T-helper 17 cell (primary cell): ENCODE measurements around the gene SEC22C. TPM values are rescaled to one million over a fixed set of nuclear protein-coding genes. Genes with fewer than 3 reads are reported as not detected.
"Not testable (repeated sequence)": the region's sequence is repeated elsewhere in the genome, so short reads cannot be mapped to it uniquely, and the experiment has no call there.

Source experiments
- ATAC-seq: fragments of 150-1000 bp; cut with Tn5 transposase; 2 replicates; pipeline ENCODE4 v1.10.0; 2021; ENCODE audit warnings: mild to moderate bottlenecking, moderate library complexity
- DNase-seq, 3 donors: peaks; one replicate each; pipeline versions ENCODE4 v3.0.0 to v3.0.0-alpha.2; 2020 to 2021
- H3K9me3 ChIP-seq: one replicate; pipeline ENCODE4 v1.7.0; 2013; ENCODE audit warnings: low read length, mild to moderate bottlenecking; ENCODE audit not compliant: control insufficient read depth, poor library complexity, severe bottlenecking
- H3K27ac Mint-ChIP-seq: one replicate; pipeline ENCODE4 v1.8.0; 2022; ENCODE audit warnings: mild to moderate bottlenecking, moderate library complexity, mixed read lengths
- H3K27me3 Mint-ChIP-seq: one replicate; pipeline ENCODE4 v1.8.0; 2022; ENCODE audit warnings: mixed read lengths
- H3K36me3 Mint-ChIP-seq: one replicate; pipeline ENCODE4 v1.8.0; 2022; ENCODE audit warnings: low read depth, mixed read lengths
- H3K4me1 Mint-ChIP-seq: one replicate; pipeline ENCODE4 v1.8.0; 2022; ENCODE audit warnings: mild to moderate bottlenecking, mixed read lengths
- H3K4me3 Mint-ChIP-seq: one replicate; pipeline ENCODE4 v1.8.0; 2022; ENCODE audit warnings: mild to moderate bottlenecking, moderate library complexity, mixed read lengths
- total RNA-seq, 4 donors: library from RNA in 2 of 4; stranded (reverse) in 2 of 4; gene quantifications; one replicate each; pipeline ENCODE4 v1.2.3 and lab custom pipeline; 2022 to 2026

The SEC22C gene
- total RNA-seq (10 to 100 TPM; 83.2 to 84.5 TPM), total RNA-seq (lab: John Stamatoyannopoulos, UW) (123 to 151 reads per million in 2 donors)

- H3K4me1 Mint-ChIP-seq = peaks cover 52% of the 10 kb centered on the region
These were observed at the start of gene SEC22C for GRCh38 chr3:42581709-42582473. TSS of gene SEC22C (minus strand) at chr3:42581967. CDS start at chr3:42569046, 12,921 bp downstream.

GRCh38 chr3:42613462-42613861, 31.7 kb upstream of the SEC22C start:
- no peaks in the 10 kb centered on the region for H3K9me3 ChIP-seq
- H3K4me3 Mint-ChIP-seq = peak overlapping the region; percentile 72
- H3K27ac Mint-ChIP-seq = peak overlapping the region; percentile 87
- no peaks in the 10 kb centered on the region for H3K27me3 Mint-ChIP-seq
- H3K36me3 Mint-ChIP-seq = peaks cover 4% of the 10 kb centered on the region
- ATAC-seq (peak; percentile 59), DNase-seq (no peak)
- H3K4me1 Mint-ChIP-seq = peaks cover 35% of the 10 kb centered on the region

More at GRCh38 chr3:42581709-42582473, at the start of gene SEC22C:
- no peaks in the 10 kb centered on the region for H3K9me3 ChIP-seq
- ATAC-seq (peak; percentile 91), DNase-seq (peak; percentile 91 to 95 (median 92))
- peak within 1 kb of the TSS; percentile 95 for H3K4me3 Mint-ChIP-seq
- H3K27me3 Mint-ChIP-seq = no peaks in the 10 kb centered on the region
- peaks cover 6% of the 10 kb centered on the region for H3K36me3 Mint-ChIP-seq
- peak within 1 kb of the TSS; percentile 100 for H3K27ac Mint-ChIP-seq

GRCh38 chr3:42612928-42613327, 31.2 kb upstream of the SEC22C start:
- no peak overlapping the region for H3K4me3 Mint-ChIP-seq
- DNase-seq (no peak), ATAC-seq (no peak)
- no peaks in the 10 kb centered on the region for H3K9me3 ChIP-seq
- peaks cover 4% of the 10 kb centered on the region for H3K36me3 Mint-ChIP-seq
- peaks cover 37% of the 10 kb centered on the region for H3K4me1 Mint-ChIP-seq
- H3K27ac Mint-ChIP-seq = peak overlapping the region; percentile 87
- H3K27me3 Mint-ChIP-seq = no peaks in the 10 kb centered on the region

- peaks cover 4% of the 10 kb centered on the region for H3K36me3 Mint-ChIP-seq
- H3K4me3 Mint-ChIP-seq = peak overlapping the region; percentile 41
These were observed 30.4 kb upstream of the SEC22C start for GRCh38 chr3:42612217-42612616.

GRCh38 chr3:42610976-42611375, 29.2 kb upstream of the SEC22C start:
- Mint-ChIP-seq H3K27me3 (no peaks in the 10 kb centered on the region), H3K27ac (peak overlapping the region; percentile 87), H3K4me3 (peak overlapping the region; percentile 31), H3K4me1 (peaks cover 42% of the 10 kb centered on the region), H3K36me3 (peaks cover 4% of the 10 kb centered on the region)
- ATAC-seq (peak; percentile 75), DNase-seq (no peak)
- H3K9me3 ChIP-seq = no peaks in the 10 kb centered on the region

More at GRCh38 chr3:42612217-42612616, 30.4 kb upstream of the SEC22C start:
- H3K27me3 Mint-ChIP-seq = no peaks in the 10 kb centered on the region
- no peaks in the 10 kb centered on the region for H3K9me3 ChIP-seq
- peak overlapping the region; percentile 87 for H3K27ac Mint-ChIP-seq
- peaks cover 41% of the 10 kb centered on the region for H3K4me1 Mint-ChIP-seq
- peak; percentile 30 for ATAC-seq
- no peak for DNase-seq

- Mint-ChIP-seq H3K27me3 (no peaks in the 10 kb centered on the region), H3K27ac (peak overlapping the region; percentile 87), H3K4me3 (no peak overlapping the region), H3K4me1 (peaks cover 46% of the 10 kb centered on the region), H3K36me3 (peaks cover 2% of the 10 kb centered on the region)
- DNase-seq (no peak), ATAC-seq (no peak)
- H3K9me3 ChIP-seq = no peaks in the 10 kb centered on the region
These were observed 26.8 kb upstream of the SEC22C start for GRCh38 chr3:42608581-42608980.

GRCh38 chr3:42605546-42606173, 23.9 kb upstream of the SEC22C start:
- Mint-ChIP-seq H3K27me3 (no peaks in the 10 kb centered on the region), H3K27ac (peak overlapping the region; percentile 71), H3K4me1 (peaks cover 39% of the 10 kb centered on the region), H3K4me3 (peak overlapping the region; percentile 55), H3K36me3 (no peaks in the 10 kb centered on the region)
- ATAC-seq (no peak), DNase-seq (no peak)
- no peaks in the 10 kb centered on the region for H3K9me3 ChIP-seq

- no peak for ATAC-seq
- Mint-ChIP-seq H3K4me1 (peaks cover 38% of the 10 kb centered on the region), H3K36me3 (no peaks in the 10 kb centered on the region), H3K27ac (peak overlapping the region; percentile 95), H3K4me3 (no peak overlapping the region), H3K27me3 (no peaks in the 10 kb centered on the region)
- no peak for DNase-seq
- no peaks in the 10 kb centered on the region for H3K9me3 ChIP-seq
These were observed 21.2 kb upstream of the SEC22C start for GRCh38 chr3:42602961-42603360.

GRCh38 chr3:42601896-42602581, 20.3 kb upstream of the SEC22C start:
- DNase-seq (no peak), ATAC-seq (no peak)
- peak overlapping the region; percentile 95 for H3K27ac Mint-ChIP-seq
- no peaks in the 10 kb centered on the region for H3K36me3 Mint-ChIP-seq
- H3K9me3 ChIP-seq = no peaks in the 10 kb centered on the region
- H3K4me1 Mint-ChIP-seq = peaks cover 32% of the 10 kb centered on the region
- H3K27me3 Mint-ChIP-seq = no peaks in the 10 kb centered on the region
- peak overlapping the region; percentile 91 for H3K4me3 Mint-ChIP-seq

- H3K9me3 ChIP-seq = no peaks in the 10 kb centered on the region
- Mint-ChIP-seq H3K27me3 (no peaks in the 10 kb centered on the region), H3K36me3 (no peaks in the 10 kb centered on the region), H3K4me3 (peak overlapping the region; percentile 91), H3K27ac (peak overlapping the region; percentile 95), H3K4me1 (peaks cover 28% of the 10 kb centered on the region)
- peak in 2 of 3 donors; percentile 27 to 41 for DNase-seq
- peak; percentile 6 for ATAC-seq
These were observed 19.4 kb upstream of the SEC22C start for GRCh38 chr3:42600958-42601675.

- H3K27ac Mint-ChIP-seq = peak within 1 kb of the TSS; percentile 95
- ATAC-seq (peak; percentile 94), DNase-seq (peak; percentile 96 to 100 (median 98))
- H3K36me3 Mint-ChIP-seq = no peaks in the 10 kb centered on the region
- no peaks in the 10 kb centered on the region for H3K9me3 ChIP-seq
- no peaks in the 10 kb centered on the region for H3K27me3 Mint-ChIP-seq
- peak within 1 kb of the TSS; percentile 91 for H3K4me3 Mint-ChIP-seq
- peaks cover 23% of the 10 kb centered on the region for H3K4me1 Mint-ChIP-seq
These were observed 18.6 kb upstream of the SEC22C start, which contains the start of gene NKTR for GRCh38 chr3:42600111-42600957. TSS of gene NKTR (plus strand) at chr3:42600686. CDS start at chr3:42601007, 321 bp downstream.

- peaks cover 25% of the 10 kb centered on the region for H3K4me1 Mint-ChIP-seq
- H3K36me3 Mint-ChIP-seq, H3K27ac Mint-ChIP-seq, H3K4me3 Mint-ChIP-seq, DNase-seq, H3K9me3 ChIP-seq, ATAC-seq, H3K27me3 Mint-ChIP-seq: not testable (repeated sequence)
These were observed 15.3 kb upstream of the SEC22C start for GRCh38 chr3:42597098-42597497.
